GM19035 (cell line): ENCODE data around the gene ASTN2.
"Not testable (repeated sequence)": the region's sequence is repeated elsewhere in the genome, so short reads cannot be mapped to it uniquely, and the experiment has no call there.

Experiments used
- ATAC-seq: cut with Tn5 transposase; IDR thresholded peaks from one replicate; pipeline ENCODE4 v1.9.1; 2021; ENCODE audit not compliant: unreplicated experiment

The ASTN2 gene

DNA sequence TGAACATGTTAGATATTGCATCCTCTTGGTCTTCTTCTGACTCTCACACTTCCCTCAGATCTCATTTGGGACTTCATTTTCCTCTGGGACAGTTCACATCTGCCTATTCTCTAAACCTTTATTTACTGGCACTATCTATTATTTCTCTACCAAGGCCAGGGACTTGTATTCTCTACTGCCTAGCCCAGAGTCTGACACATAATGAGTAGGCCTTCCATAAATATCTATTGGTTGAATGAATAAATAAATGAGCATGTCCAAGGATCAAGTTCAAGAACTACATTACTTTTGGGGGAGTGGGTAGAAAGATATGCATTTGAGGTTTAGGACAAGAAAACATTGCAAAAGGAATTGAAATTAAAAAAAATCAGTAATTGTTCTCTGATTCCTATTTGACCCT, 477.5 kb downstream of the ASTN2 start:
- ATAC-seq = no peak

DNA sequence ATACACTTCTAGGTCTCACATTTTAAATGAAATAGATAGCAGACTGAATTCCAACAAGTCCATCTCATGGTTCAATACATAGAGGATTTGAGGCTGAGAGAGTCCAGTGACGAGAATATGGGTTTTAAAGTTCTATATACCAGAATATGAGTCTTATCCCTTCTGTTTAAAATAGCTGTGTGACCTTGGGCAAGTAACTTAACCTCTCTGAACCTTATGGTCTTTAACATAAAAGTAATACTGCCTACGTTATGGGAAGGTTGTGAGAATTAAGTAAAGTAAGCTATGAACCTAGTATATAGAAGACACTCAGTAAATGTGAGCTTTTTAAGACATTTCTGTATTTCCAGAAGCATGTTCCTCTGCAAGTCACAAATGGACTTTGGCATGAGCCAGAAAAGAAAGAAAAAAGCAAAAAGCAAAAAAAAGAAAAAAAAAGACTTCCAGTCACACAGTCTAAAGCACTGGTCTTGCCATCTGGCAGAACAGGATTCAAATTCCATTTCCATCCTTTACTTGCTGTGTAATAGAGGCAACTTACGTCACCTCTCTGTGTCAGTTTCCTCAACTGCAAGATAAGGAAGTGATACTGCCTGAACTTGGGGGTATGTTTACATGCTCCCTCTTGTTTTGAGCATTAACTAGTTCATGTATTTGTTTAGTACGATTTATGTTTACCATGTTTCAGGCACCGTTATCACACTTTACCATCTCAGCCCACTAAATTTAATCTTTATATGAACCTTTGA, 479.5 kb downstream of the ASTN2 start:
- no peak for ATAC-seq

DNA sequence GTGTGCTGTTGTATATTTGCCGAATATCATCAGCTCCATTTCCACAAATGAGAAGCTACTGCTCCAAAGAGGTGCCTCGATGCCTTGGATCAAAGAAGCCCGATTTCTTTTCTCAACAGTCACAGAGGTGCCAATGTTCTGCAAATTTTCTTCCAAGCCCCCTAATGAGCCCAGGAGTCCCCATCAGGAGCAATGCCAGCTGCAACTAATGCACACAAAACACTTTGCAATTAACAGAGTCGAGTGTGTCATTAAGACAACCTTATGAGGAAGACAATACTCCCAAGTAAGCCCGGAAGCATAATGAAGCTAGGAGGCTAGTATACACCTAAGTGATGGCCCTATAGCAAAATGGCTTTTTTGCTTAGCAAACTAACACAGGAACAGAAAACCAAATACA, 480.7 kb downstream of the ASTN2 start:
- no peak for ATAC-seq

DNA sequence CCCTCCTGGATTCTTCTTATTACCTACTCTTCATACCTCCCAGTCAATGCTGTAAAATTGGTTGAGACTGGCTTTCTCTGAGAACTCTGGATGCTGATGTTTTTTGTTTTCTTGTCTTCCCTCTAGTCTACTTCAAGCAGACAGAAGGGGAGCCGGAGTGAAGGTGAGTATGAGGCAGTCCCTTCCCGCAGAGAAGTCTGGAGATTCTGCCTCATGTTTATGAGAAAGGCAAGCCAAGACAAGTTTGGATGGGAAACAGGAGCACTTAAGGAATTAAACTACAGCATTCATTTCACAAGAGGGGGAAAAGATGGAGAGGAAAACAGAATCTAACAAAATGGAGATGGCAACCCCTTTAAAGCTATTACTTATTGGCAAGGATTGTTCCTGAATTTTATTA, 481.6 kb downstream of the ASTN2 start:
- ATAC-seq = no peak

DNA sequence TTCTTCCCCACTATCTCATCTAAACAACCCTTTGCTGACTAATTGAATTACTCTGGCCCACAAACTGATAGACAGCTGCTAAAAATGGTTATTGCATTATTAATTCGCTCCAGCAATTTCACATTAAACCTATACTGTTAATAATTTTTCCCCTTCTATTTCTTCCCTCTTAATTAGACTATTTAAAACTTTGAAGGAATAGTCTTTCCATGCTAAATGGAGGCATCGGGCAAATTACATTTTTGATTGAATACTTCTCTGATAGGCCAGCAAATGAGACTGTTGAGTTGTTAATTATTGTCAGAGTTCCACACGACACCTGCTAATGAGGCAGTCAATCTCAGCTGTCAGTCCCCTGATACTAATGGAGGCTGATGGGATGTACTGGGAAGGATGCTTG, 485.2 kb downstream of the ASTN2 start:
- no peak for ATAC-seq

DNA sequence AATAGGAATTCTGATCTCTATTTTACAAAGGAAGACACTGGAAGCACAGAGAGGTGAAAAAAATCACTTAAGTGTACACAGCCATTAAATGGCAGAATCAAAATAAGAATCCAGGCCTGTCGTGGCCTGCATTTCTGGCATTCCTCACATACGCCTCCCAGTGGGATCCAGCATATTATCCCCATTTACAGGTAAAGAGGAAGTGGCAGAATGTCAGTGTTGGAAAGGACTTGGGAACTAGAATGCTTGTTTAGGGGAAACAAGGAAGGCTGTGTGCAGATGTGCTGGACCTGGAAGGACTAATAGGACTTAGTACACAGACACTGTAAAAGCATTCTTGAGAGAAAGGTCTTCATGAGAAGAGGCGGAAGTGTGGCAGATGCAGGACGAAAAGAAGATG, 486.0 kb downstream of the ASTN2 start:
- no peak for ATAC-seq

DNA sequence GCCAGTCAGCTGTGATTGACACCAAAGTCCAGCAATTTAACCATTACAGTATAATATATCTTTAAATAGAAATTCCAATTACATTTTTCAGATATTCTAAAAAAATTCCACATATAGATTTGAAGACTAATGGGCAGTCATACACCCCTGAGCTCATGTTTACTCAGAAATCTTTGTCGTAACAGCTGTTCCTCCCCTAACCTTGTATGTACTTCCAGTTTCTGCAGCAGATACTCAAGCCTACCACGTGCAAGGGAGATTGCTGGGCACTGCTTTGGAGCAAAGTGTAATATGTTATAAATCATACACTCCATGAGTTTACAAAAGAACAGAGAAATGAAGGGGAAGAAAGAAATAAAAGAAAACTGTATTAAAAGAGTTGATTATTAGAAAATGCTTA, 486.6 kb downstream of the ASTN2 start:
- ATAC-seq = no peak

DNA sequence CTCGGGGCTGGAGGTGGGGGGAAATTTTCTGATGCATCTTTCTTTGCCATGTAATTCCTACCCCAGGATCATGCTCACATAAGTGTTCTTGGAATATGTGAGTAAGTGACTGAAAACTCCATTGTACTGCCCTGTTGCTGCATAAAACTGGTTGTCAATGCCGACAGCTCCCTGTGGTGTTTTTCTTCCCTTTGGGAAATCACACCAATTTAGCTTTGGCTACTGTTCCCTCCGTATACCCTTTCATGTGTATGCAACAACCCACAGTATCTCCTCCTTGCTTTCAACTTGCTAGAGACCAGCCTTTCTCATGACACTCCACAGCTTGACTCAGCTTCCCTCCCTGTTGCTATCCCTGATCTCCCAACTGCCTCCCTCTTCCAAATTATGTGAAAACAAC, 487.1 kb downstream of the ASTN2 start:
- no peak for ATAC-seq

DNA sequence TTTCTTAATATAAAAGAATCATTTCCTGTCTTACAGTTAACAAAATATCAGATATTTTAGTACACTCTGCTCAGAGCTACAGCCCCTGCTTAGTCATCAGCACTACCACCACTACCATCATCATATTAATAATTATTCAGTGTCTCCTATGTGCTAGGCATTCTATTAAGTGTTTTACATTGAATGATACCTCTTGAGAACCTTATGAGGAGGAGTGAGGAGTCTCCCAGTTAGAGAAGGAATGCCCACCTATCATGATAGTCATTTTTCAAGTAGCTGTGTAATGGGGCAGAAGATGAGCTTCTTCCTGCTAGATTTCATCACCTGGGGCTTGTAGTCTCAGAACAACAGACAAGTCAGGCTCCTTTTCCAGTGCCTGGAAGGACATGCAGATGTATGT, 489.7 kb downstream of the ASTN2 start:
- ATAC-seq = no peak

DNA sequence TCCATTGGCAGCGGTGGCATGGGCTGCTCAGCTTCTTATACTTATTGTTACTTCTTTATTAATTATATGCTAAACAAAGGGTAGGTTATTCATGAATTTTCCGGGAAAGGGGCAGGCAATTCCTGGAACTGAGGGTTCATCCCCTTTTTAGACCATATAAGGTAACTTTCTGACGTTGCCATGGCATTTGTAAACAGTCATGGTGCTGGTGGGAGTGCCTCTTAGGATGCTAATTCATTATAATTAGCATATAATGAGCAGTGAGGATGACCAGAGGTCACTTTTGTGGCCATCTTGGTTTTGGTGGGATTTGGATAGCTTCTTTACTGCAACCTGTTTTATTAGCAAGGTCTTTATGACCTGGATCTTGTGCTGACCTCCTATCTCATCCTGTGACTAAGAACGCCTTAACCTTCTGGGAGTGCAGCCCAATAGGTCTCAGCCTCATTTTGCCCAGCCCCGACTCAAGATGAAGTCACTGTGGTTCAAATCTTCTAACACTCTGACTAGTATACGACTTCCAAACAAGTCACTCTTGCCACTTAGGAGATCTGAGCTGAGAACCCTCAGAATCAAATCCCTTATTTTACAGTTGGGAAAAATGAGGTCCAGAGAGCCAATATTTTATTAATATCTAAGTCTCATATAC, 490.3 kb downstream of the ASTN2 start:
- ATAC-seq = no peak

DNA sequence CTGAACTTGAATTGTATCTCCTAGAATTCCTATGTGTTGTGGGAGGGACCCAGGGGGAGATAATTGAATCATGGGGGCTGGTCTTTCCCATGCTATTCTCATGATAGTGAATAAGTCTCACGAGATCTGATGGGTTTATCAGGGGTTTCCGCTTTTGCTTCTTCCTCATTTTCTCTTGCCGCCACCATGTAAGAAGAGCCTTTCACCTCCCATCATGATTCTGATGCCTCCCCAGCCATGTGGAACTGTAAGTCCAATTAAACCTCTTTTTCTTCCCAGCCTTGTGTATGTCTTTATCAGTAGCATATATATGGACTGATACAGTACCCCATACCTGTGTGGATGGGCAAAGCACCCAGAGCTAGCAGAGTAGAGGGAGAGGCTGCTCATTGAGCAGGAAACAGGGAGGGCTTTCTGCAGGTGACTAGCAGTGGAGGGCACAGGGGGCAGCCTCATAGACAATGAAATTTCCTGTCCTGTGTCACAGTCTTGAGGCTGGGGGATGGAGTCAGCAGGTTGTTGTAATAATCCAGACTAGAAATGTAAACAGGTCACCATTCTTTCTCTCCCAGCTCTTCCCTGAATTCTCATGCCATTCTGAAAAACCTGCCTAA, 496.9 kb downstream of the ASTN2 start:
- not testable (repeated sequence) for ATAC-seq

DNA sequence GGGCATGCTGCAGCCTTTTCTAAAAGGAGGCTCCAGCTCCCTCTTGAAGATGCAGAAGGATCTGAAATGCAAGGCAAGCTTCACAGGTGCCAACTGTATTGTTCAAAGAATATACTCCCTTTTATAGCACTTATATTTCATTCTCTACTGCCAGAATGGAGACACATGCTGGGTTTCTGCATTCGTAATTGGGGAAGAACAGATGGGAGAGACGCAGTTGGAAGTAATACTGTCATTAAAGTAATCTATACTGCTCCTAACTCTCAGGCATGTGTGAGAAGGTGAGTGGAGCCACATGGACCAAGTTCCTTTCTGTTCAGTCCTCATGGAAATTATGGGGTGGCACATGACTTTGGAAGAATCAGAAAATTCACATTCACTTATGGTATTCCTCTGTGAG, 501.3 kb downstream of the ASTN2 start:
- ATAC-seq = no peak

DNA sequence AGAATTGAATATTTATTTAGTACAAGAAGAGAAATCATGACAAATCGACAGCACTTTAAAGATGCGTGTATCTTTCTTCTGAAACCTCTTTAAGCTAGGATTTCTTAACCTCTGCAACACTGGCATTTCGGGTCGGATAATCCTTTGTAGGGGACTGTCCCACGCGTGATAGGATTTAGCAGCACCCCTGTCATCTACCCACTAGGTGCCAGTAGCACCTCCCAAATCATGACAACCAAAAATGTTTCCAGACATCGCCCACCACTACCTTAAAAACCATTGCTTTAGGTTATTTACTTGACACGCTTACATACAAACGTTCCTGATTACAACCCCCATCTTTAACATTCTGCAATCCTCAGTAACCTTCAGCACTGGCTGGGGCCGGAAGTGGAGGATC, 504.7 kb downstream of the ASTN2 start:
- ATAC-seq = no peak

DNA sequence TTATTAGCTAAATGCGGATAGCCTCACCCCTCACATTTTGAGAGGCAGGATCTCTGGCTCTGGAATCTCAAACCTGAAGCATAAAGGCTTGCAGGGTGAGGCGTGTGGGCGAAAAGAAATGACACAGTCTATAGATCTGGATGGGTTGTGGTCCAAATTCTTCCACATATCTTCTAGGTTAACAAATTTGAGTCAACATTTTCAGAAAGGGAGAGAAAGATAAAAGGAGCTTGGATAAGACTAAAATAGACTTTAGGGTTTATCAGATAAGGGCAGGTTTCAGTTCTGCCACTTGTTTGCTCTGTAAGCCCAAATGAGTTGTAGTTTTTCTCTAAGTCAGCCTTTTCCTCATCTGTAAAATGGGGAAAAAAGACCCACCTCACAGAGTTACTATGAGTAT, 506.9 kb downstream of the ASTN2 start:
- no peak for ATAC-seq

DNA sequence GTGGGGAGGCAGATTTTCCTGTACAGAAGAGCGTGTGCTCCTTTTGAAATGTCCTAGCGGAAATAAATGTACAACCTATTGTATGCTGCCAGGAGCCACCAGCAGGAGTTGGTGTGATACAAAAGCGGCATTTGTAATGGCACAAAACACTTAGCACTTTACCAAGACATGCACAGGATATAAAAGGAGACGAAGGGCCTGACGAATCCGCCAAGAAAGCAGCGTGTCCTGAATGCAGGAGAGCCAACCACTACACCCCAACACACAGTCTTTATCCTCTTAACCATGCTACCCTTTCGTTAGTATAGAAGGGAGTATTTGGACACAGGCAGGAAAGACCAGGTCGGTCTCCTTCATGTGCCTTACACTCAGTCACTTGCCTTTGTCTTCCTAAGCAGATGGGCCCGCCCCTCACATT, 509.7 kb downstream of the ASTN2 start:
- ATAC-seq = no peak

DNA sequence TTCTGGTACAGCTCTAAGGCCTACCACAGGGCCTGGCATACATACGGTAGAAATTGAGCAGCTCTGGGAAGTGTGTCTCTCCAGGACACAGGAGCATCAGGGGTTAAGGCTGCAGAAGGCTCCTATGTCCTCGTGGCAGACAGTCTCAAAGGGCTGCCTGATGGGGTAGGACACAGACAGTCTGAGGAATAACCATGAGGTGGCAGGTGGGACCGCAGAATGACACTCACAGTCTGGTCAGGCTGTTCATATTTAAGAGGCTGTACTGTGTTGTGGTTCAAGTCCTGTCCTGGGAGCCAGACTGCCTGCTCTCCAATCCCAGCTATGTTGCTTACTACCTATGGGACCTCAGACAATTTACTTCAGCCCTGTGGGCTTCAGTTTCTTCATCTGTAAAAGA, 510.7 kb downstream of the ASTN2 start:
- ATAC-seq = no peak

DNA sequence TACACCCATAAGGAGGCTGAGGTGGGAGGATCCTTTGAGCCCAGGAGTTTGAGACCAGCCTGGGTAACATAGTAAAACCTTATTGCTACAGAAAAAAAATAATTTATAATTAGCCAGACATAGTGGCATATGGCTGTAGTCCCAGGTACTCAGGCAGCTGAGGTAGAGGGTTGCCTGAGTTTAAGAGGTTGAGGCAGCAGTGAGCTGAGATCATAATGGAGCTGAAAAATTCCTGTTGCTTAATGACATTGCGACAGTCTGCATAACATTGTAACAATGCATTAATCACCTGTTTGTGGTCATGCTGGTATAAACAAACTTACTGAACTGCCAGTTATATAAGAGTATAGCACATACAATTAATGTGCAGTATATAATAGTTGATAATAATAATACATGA, 513.6 kb downstream of the ASTN2 start:
- ATAC-seq = no peak

DNA sequence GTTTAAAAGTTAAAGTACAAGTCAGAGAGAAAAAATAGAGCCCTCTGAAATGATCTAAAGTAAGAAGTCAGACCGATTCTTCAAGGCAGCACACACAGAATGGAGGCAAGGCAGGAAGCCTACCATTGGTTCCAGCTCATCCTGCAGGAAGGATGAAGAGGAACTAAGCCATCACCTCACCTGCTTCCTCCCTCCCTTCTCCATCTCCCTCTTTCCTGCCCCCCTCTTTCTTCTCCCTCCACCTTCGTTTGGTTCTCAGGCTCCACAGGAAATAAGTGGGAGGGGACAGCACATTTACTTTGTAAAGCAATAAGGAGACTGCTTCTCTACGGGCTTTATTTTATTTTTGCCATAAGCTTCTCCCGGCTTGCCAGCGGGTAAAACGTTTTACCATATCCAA, 514.3 kb downstream of the ASTN2 start:
- ATAC-seq = no peak

DNA sequence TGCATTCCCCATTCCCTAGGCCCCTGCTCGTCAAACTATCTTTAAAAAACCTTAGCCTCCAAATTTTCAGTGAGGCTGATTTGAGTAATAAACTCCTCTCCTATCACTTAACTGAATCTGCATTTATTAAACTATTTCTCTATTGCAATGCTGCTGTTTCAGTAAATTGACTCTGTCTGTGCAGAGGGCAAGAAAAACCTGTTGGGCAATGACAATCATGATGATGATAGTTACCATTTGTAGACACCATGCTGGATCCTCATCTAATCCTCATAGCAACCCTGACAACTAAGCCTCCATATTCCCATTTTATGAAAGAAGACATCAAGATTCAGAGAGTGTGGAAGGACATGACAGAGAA, 514.9 kb downstream of the ASTN2 start:
- no peak for ATAC-seq

DNA sequence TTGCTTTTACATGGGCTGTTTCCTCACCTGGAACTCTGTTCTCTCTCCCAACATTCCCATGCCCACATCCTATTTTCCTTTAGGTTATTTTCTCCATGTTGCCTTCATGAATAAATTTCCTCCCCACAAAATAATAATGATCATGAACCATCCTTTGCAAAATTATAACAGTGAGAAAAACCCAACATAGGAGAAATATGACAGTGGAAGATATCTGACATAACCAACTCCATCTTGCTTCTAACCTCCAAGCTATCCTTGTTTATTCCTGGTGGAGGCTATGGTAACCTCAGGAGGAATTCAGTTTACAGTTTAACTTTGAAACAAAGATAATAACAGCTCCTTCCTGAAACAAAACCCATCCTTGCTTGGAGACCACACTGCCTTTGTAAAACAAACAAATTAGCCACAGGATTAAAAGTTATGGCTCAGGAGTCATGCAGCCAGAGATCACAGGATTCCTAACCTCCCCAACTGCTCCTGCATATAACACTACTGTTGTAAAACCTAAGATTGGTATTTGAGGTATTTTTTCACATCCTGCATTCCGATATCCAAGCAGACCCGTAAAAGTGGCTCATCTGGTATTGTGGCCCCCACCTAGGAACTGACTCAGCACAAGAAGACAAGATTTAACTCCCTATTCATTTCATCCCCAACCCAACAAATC, 515.4 kb downstream of the ASTN2 start:
- no peak for ATAC-seq

DNA sequence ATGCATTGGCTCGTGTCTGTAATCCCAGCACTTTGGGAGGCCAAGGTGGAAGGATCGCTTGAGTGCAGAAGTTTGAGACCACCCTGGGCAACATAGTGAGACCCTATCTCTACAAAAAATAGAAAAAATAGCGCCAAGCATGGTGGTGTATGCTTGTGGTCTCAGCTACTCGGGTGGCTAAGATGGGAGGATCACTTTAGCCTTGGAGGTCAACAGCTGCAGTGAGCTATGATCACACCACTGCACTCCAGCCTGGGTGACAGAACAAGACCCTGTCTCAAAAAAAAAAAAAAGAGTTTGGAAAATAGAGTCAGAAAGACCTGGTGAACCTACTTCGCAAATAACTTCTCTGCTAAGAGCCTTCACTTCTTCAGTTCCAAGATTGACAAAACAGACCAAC, 516.7 kb downstream of the ASTN2 start:
- not testable (repeated sequence) for ATAC-seq

DNA sequence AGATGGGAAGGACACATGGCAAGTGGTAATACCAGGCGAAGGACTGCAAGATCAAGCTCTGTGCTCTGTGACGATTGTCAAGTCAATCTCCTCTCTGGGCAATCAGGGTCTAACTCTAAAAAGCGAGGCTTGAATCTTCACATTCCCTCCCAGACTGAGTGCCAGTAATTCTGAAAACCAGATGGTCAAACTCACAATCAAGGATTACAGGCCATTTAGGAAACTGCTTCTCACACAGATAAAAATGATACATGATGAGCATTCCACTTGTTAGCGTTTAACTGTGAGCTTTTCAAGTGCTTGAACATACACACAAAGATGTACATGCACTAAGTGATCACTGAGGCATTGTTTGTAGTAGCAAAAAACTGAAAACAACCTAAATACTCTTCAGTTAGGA, 517.7 kb downstream of the ASTN2 start:
- no peak for ATAC-seq
